Measurements from ENCODE around the gene EFCAB14. TPM values are rescaled to one million over a fixed set of nuclear protein-coding genes. Genes with fewer than 3 reads are reported as not detected.

The EFCAB14 gene
- total RNA-seq, 1 experiment from 2014 or later = 52.5 TPM

- intact Hi-C loops (cut with micrococcal nuclease) = loop anchor here (5.0 kb wide), 1 partner anchor 247 kb away; no protein-coding TSS in a partner anchor
- H3K9ac ChIP-seq (ENCODE audit: low read length) = no peak overlapping the region
- H3K36me3 ChIP-seq (ENCODE audit: control insufficient read depth in 1 of 2, insufficient read depth in 2 of 2, low read length in 2 of 2) = no peaks in the 10 kb centered on the region
- BruUV-seq (replicated peaks) = no TSS peak
- H2AFZ ChIP-seq (ENCODE audit: low read depth, low read length, poor library complexity, severe bottlenecking) = no peak overlapping the region
- peaks cover 49% of the 10 kb centered on the region; the same call in 1 of the 2 replicates for H3K27me3 ChIP-seq (ENCODE audit: insufficient read depth, low read length)
- ChIA-PET POLR2A (no interaction called here), CTCF (no interaction called here), RAD21 (ENCODE audit: low non-redundant PET in 1 of 2, low total read pairs in 2 of 2, uncharacterized antibody in 2 of 2, unreplicated experiment in 2 of 2) (no interaction called here)
- no peaks in the 10 kb centered on the region for H4K20me1 ChIP-seq (ENCODE audit: insufficient read depth)
- ATAC-seq (no peak), DNase-seq (ENCODE audit: low read depth, low spot score) (no peak)
- no peak overlapping the region for H3K4me2 ChIP-seq (ENCODE audit: low read length)
- H3K4me1 ChIP-seq (ENCODE audit: control insufficient read depth in 1 of 2, insufficient read depth in 2 of 2, low read length in 2 of 2) = no peaks in the 10 kb centered on the region
- TF ChIP-seq REST (IDR thresholded peaks at IDR 0.05; ENCODE audit: low read depth) = no peak
- no peak for TF ChIP-seq FOSL1 (IDR thresholded peaks at IDR 0.05; ENCODE audit: low read depth)
- TF ChIP-seq EZH2phosphoT487 (IDR thresholded peaks at IDR 0.05; ENCODE audit: borderline replicate concordance) = no peak
- TF ChIP-seq ZBTB33 (IDR thresholded peaks at IDR 0.05; ENCODE audit: extremely low read depth, insufficient replicate concordance, low read length) = no peak
- no peak for TF ChIP-seq EGR1 (IDR thresholded peaks at IDR 0.05; ENCODE audit: low read depth)
- no peak for TF ChIP-seq CBX3 (IDR thresholded peaks at IDR 0.05; ENCODE audit: low read depth)
- TF ChIP-seq ZFX (IDR thresholded peaks at IDR 0.05) = no peak
- H3K9me3 ChIP-seq (ENCODE audit: control insufficient read depth in 1 of 2, insufficient read depth in 1 of 2, low read depth in 1 of 2, low read length in 2 of 2) = no peaks in the 10 kb centered on the region
- H3K4me3 ChIP-seq (replicated peaks in 1 of 2; ENCODE audit: low read depth in 1 of 2, low read length in 2 of 2) = no peak overlapping the region
- H3K9me2 ChIP-seq (ENCODE audit: insufficient read depth) = no peaks in the 10 kb centered on the region
- no peaks in the 10 kb centered on the region for H3K79me2 ChIP-seq (ENCODE audit: insufficient read depth, low read length)
- no peak overlapping the region for H3K27ac ChIP-seq (ENCODE audit: low read depth, low read length)
Measured at GRCh38 chr1:46749921-46750404, 31.0 kb upstream of the EFCAB14 start.
